ENCODE results near the gene XYLT1.

- TF ChIP-seq CTCF (IDR thresholded peaks at IDR 0.05), result no peak
- TF ChIP-seq POLR2AphosphoS5 (IDR thresholded peaks at IDR 0.05; ENCODE audit: insufficient read depth in 1 of 2, low read depth in 1 of 2), result no peak
- TF ChIP-seq POLR2A (IDR thresholded peaks at IDR 0.05), result no peak
These were observed 28.6 kb upstream of the XYLT1 start for GRCh38 chr16:17499223-17499902.

Data from vagina (tissue), 2 donors.